ENCODE data around the gene CCS. TPM values are rescaled to one million over a fixed set of nuclear protein-coding genes. Genes with fewer than 3 reads are reported as not detected.

Gene CCS
- polyA plus RNA-seq: 11.9 and 12.9 TPM in 2 replicates

DNA sequence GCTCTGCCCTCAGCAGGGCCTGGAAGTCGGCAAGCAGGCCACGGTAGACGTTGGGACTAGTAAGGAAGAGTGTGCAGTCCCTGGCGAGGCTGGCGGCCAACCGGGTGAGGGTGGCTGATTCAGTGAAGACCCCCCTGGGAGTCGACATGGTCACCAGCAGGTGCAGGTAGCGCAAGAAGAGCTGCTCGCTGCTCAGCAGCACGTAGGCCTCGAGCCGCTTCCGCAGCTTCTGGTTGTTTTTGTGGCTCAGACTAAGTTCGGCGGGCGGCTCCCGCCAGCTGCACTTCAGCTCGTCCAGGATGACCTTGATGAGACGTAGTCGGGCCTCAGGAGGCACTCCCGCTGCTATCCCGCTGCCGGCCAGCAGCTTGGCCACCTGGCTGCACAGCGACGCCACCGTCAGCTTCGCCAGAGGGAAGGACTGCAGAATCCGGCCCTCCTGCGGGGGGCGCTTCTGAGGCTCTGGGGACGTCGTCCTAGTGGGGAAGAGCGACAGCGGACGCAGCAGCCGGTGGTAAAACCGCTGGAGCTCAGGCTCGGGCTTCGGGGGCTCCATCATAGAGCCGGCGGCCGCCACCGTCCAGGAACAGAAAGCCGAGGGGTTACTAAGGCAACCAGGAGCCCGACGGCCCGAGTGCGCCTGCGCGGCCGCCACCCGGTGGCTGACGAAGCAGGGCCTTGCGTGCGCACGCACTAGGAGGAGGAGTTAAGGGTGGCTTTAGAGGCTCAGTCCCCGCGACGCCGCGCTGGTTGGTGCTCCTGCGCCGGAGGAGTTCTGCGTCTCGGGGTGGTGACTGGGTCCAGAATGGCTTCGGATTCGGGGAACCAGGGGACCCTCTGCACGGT lies at the start of gene CCS, which contains the start of gene CCDC87:
Gene CCS (plus strand): TSS at position 729 of the 846 bp plus-strand sequence. CDS start 77 bp downstream, at position 806.
Gene CCDC87 (minus strand): TSS at position 607 of the 846 bp plus-strand sequence. CDS start 48 bp downstream, at position 559.

DNA sequence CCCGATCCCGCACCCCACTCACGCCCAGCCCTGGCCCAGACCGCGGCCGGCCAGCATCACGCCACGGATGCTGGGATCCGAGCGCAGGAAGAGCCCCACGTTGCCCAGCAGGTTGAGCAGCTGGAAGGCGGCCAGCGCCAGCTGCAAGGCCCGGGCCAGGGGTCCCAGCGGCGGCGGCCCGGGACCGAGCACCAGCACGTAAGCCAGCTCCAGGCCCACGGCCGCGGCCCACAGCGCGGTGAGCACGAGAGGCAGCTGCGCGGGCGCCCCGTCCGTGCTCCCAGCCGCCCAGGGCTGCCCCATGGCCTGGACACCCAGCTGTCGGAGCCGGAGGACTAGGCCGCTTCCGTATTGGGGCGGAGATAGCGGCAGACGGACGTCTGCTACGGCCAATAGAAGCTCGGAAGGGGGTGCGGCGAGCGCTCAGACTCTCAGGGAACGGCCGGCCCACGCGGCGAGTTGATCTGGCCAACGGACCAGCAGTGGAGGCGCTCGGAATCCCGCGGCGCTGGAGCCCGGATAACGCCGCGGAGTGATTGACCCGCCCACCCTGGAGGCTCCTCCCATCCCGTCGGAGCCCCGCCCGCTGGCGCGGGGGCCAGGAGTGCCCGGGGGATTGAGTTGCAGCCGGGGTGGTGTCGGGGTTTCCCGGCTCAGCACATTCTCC lies 47.2 kb upstream of the CCS start, which contains the start of gene ZDHHC24:
Gene ZDHHC24 (minus strand): TSS at position 348 of the 667 bp plus-strand sequence. CDS start 45 bp downstream, at position 303.

GRCh38 chr11:66546368-66546965 lies 46.5 kb upstream of the CCS start, which contains the start of gene ACTN3:
Gene ACTN3 (plus strand): TSS chr11:66546903. CDS start chr11:66546938, 35 bp downstream.

DNA sequence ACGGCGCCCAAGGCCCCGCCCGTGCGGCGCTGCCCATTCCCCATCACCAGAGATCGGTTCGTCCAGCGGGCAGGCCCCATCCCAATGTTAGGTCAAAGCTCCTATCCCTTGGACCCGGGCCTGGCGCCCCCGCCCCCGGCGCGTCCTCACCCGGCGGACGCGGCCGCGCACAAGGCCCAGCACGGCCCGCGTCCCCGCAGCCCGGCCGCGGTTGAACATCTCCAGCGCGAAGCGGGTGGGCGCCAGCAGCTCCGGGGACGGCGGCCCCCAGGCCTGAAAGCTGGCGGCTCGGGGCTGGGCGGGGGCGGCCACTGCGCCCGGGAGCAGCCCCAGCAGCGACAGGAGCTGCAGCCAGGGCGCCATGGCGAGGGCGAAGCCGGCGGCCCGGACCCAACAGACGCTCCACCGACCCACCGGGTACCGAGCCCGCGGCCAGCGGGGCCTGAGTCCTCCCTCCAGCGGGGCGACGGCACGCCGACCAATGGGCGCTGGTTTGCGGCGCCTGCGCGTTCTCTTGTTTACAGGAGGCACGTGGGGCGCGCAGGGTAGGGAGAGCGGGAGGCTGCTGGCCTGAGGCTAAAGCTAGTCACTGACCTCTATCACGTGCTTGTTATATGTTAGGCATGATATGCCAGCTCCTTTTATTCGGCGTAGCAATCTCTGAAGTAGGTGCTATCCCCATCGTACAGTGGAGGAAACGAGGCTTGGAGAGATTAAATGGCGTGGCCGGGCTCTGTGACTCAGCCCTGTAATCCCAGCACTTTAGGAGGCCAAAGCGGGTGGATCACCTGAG lies 24.7 kb upstream of the CCS start, which contains the start of gene CTSF:
Gene CTSF (minus strand): TSS at position 483 of the 793 bp plus-strand sequence. CDS start 120 bp downstream, at position 363.

DNA sequence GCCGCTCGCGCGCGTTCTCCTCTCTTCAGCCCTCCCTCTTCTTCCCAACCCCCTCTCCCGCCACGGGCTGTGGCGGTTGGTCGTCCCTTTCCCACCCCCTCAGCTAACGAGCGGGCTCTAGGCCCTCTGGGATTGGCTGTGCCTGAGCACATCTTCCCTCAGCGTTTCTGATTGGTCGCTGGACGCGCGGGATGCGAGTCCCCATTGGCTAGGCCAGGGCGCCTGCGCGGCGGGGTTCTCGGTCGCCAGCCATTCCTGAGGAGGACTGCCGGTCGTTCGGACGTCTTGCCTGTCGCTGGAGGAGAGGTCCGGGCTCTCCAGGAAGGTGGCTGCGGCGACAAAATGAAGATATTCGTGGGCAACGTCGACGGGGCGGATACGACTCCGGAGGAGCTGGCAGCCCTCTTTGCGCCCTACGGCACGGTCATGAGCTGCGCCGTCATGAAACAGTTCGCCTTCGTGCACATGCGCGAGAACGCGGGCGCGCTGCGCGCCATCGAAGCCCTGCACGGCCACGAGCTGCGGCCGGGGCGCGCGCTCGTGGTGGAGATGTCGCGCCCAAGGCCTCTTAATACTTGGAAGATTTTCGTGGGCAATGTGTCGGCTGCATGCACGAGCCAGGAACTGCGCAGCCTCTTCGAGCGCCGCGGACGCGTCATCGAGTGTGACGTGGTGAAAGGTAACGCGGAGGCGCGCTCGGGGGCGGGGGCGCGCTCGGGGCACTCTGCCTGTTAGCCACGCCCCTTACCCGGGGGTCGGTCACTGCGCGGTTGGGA lies 23.6 kb downstream of the CCS start, which contains the start of gene RBM14:
Gene RBM14 (plus strand): TSS at position 252 of the 776 bp plus-strand sequence. CDS start 91 bp downstream, at position 343.

GRCh38 chr11:66638177-66639065 lies 45.4 kb downstream of the CCS start, which contains the start of gene RBM4:
Gene RBM4 (plus strand): TSS chr11:66638703. CDS start chr11:66639712, 1,009 bp downstream.

Other genes starting within 250 kb of the CCS start
- 2.6 and 6.8 TPM in 2 replicates for gene BRMS1, start 248.1 kb upstream of the CCS start, polyA plus RNA-seq
- gene B4GAT1, start 245.6 kb upstream of the CCS start, polyA plus RNA-seq: 175 and 218 TPM in 2 replicates
- 0.52 and 0.69 TPM in 2 replicates for gene SLC29A2, start 221.4 kb upstream of the CCS start, polyA plus RNA-seq
- gene NPAS4, start 172.2 kb upstream of the CCS start, polyA plus RNA-seq: 0.16 TPM in 1 of 2 replicates, not detected in the other
- 17.4 and 20.0 TPM in 2 replicates for gene MRPL11, start 154.3 kb upstream of the CCS start, polyA plus RNA-seq
- 1.9 and 3.8 TPM in 2 replicates for gene PELI3, start 126.3 kb upstream of the CCS start, polyA plus RNA-seq
- 7.0 and 9.5 TPM in 2 replicates for gene DPP3, start 112.8 kb upstream of the CCS start, polyA plus RNA-seq
- gene BBS1, start 82.5 kb upstream of the CCS start, polyA plus RNA-seq: 8.4 and 11.0 TPM in 2 replicates
- gene ZDHHC24, start 47.1 kb upstream of the CCS start, polyA plus RNA-seq: 3.7 and 4.8 TPM in 2 replicates
- not detected in 2 replicates for gene ACTN3, start 46.3 kb upstream of the CCS start, polyA plus RNA-seq
- 17.0 and 22.1 TPM in 2 replicates for gene CTSF, start 24.6 kb upstream of the CCS start, polyA plus RNA-seq
- gene CCDC87, start 122 bp upstream of the CCS start, polyA plus RNA-seq: not detected in 2 replicates
- 8.6 and 17.6 TPM in 2 replicates for gene RBM14, start 23.4 kb downstream of the CCS start, polyA plus RNA-seq
- 45.8 and 61.8 TPM in 2 replicates for gene RBM4, start 45.5 kb downstream of the CCS start, polyA plus RNA-seq
- 16.2 and 17.1 TPM in 2 replicates for gene RBM4B, start 84.7 kb downstream of the CCS start, polyA plus RNA-seq
- gene SPTBN2, start 136.0 kb downstream of the CCS start, polyA plus RNA-seq: 73.2 and 78.9 TPM in 2 replicates

All from Purkinje cell (primary cell).